Heart left ventricle (tissue), 16 donors: Measurements from ENCODE around the gene SYDE1. TPM values are rescaled to one million over a fixed set of nuclear protein-coding genes. Genes with fewer than 3 reads are reported as not detected.

ENCODE experiments used
- ATAC-seq, 4 donors: fragments of 200-7000 bp; cut with Tn5 transposase; one replicate each; pipeline ENCODE4 v1.9.1; 2020 to 2022; ENCODE audit warnings: moderate library complexity in 4 of 4, mild to moderate bottlenecking in 3 of 4, moderate number of reproducible peaks in 1 of 4
- DNase-seq, 5 donors: peaks; one replicate each; pipeline ENCODE4 v3.0.0-alpha.2; 2020
- H3K27ac ChIP-seq, 12 donors: fragments of 200-600 bp; sonication (generic) in 4 of 12; one replicate each; pipeline versions ENCODE4 v1.5.0 to v1.8.0; 2016 to 2022; ENCODE audit warnings: mild to moderate bottlenecking in 2 of 12
- H3K27me3 ChIP-seq, 9 donors: fragments of 200-600 bp; sonication (generic) in 2 of 9; one replicate each; pipeline versions ENCODE4 v1.5.1 to v1.8.0; 2016 to 2022; ENCODE audit warnings: mild to moderate bottlenecking in 3 of 9
- H3K36me3 ChIP-seq, 9 donors: fragments of 200-600 bp; sonication (generic) in 2 of 9; one replicate each; pipeline versions ENCODE4 v1.5.0 to v1.8.0; 2018 to 2022; ENCODE audit warnings: mild to moderate bottlenecking in 2 of 9
- H3K4me1 ChIP-seq, 12 donors: fragments of 200-600 bp; sonication (generic) in 4 of 12; one replicate each; pipeline versions ENCODE4 v1.5.0 to v1.8.0; 2016 to 2022; ENCODE audit warnings: mild to moderate bottlenecking in 3 of 12
- H3K4me3 ChIP-seq, 12 donors: fragments of 200-600 bp; sonication (generic) in 4 of 12; one replicate each; pipeline versions ENCODE4 v1.5.0 to v1.8.0; 2017 to 2022; ENCODE audit warnings: mild to moderate bottlenecking in 9 of 12, moderate library complexity in 4 of 12
- H3K9me3 ChIP-seq, 12 donors: fragments of 200-600 bp; sonication (generic) in 4 of 12; one replicate each; pipeline versions ENCODE4 v1.5.0 to v1.8.0; 2016 to 2022; ENCODE audit warnings: mild to moderate bottlenecking in 1 of 12
- CTCF ChIP-seq, 12 donors: fragments of 200-600 bp; sonication (generic) in 4 of 12; IDR thresholded peaks; one replicate each; pipeline versions ENCODE4 v1.5.0 to v1.8.0; 2018 to 2022; ENCODE audit warnings: antibody characterized with exemption in 12 of 12, mild to moderate bottlenecking in 5 of 12
- POLR2A ChIP-seq, 2 donors: fragments of 450-650 bp; IDR thresholded peaks; one replicate each; pipeline ENCODE4 v1.6.1; 2017; ENCODE audit warnings: antibody characterized with exemption in 2 of 2, mild to moderate bottlenecking in 2 of 2, moderate library complexity in 2 of 2
- WGBS, 4 donors: extraction: QIAGEN DNeasy Blood & Tissue Kit in 2 of 4; methylation state at CpG; one replicate each; pipeline versions ENCODE4 v1.1.5 to v1.1.7; 2013 to 2018; 5-methylcytosine and 5-hydroxymethylcytosine counted together
- intact Hi-C, 10 donors: fragments of 100-400 bp; cut with DNase I; formaldehyde crosslinking; loops; one replicate each; pipeline versions ENCODE4 v1.11.1 to v1.14.2; 2022
- polyA plus RNA-seq, 2 donors: library from polyadenylated mRNA; stranded (reverse); fragments of 200-250 nt; gene quantifications; one replicate each; pipeline ENCODE4 v1.2.3, GENCODE V29; 2013
- total RNA-seq, 9 donors: library from RNA; depleted of rRNA in 2 of 9; stranded (reverse); fragments of >200 nt in 2 of 9; fragmentation: NEBNext Ultra II Directional in 3 of 9; extraction: Animal tissue kit (Norgen Biotek cat#: 25700) in 3 of 9; gene quantifications; one replicate each; pipeline versions ENCODE4 v1.1.0 to v1.2.4, GENCODE V29; 2016 to 2023
- donor health status: ischemic (EF 13 %, LVEDD 7.1; RV severe dilation, severe dysfunction).
- donor health status: healthy with polysubstance abuse.
- donor health status: DM: no; HTN: yes; CAD: no.
- donor health status: DM: no; HTN: no; CAD: no.
- donor health status: ischemic (EF 25% LVEDD 6.9; RV normal size, moderate dysfunction).
- donor health status: ischemic (EF 25% LVEDD 5.7; RV mildly dilated, moderate dysfunction).
- donor health status: healthy.
- donor health status: DM: yes; HTN: yes; CAD: no.
- donor health status: ischemic (EF 35%, LVEDD 5.7; RV mildly dilated, moderate dysfunction).
- donor health status: nonischemic (EF 11% LVEDD 7.7; RV severe dilation, severe dysfunction).
- donor health status: DM: yes; HTN: yes; CAD: no.
- donor health status: PGD.
- donor health status: ischemic (EF 29% LVEDD 5.4; RV normal size, mild dysfunction).
- donor health status: nonischemic (EF 23%, LVEDD 6.1; RV moderate dilation, normal function).

The SYDE1 gene
- total and polyA plus RNA-seq, 11 donors: 8.0 to 29.6 (median 14.5) TPM

- WGBS, 4 donors: 79 to 88% (median 88%) methylated on average over 10 of the region's 10 CpGs
- peaks cover 0 to 6% (median 0%) of the 10 kb centered on the region in 12 donors for H3K4me1 ChIP-seq
- H3K36me3 ChIP-seq: no peaks in the 10 kb centered on the region
- ATAC-seq (no peak), DNase-seq (no peak)
- H3K9me3 ChIP-seq: peaks cover 0 to 11% (median 2%) of the 10 kb centered on the region in 12 donors
- H3K4me3 ChIP-seq: no peak overlapping the region
- no peak overlapping the region for H3K27ac ChIP-seq
- TF ChIP-seq POLR2A (IDR thresholded peaks at IDR 0.05) (no peak), CTCF (IDR thresholded peaks at IDR 0.05) (no peak)
- no peaks in the 10 kb centered on the region for H3K27me3 ChIP-seq
- intact Hi-C loops: no loop called here
Observed at GRCh38 chr19:15098460-15098859, 8.7 kb upstream of the SYDE1 start.

- DNase-seq (no peak), ATAC-seq (no peak)
- 88 to 97% (median 95%) methylated on average over 3 of the region's 3 CpGs for WGBS, 4 donors
- peaks cover 0 to 6% (median 0%) of the 10 kb centered on the region in 12 donors for H3K4me1 ChIP-seq
- TF ChIP-seq POLR2A (IDR thresholded peaks at IDR 0.05) (no peak), CTCF (IDR thresholded peaks at IDR 0.05) (no peak)
- H3K9me3 ChIP-seq: peaks cover 0 to 17% (median 8%) of the 10 kb centered on the region in 12 donors
- H3K27me3 ChIP-seq: no peaks in the 10 kb centered on the region
- H3K27ac ChIP-seq: no peak overlapping the region
- no peaks in the 10 kb centered on the region for H3K36me3 ChIP-seq
- H3K4me3 ChIP-seq: no peak overlapping the region
- intact Hi-C loops: no loop called here
Observed at GRCh38 chr19:15099017-15099582, 8.1 kb upstream of the SYDE1 start.

GRCh38 chr19:15101479-15102082 is 5.6 kb upstream of the SYDE1 start:
- Histone ChIP-seq H3K36me3 (no peaks in the 10 kb centered on the region), H3K27ac (no peak overlapping the region), H3K9me3 (peaks cover 0 to 25% (median 11%) of the 10 kb centered on the region in 12 donors), H3K4me1 (peaks cover 0 to 6% (median under 1%) of the 10 kb centered on the region in 12 donors), H3K27me3 (no peaks in the 10 kb centered on the region), H3K4me3 (no peak overlapping the region)
- DNase-seq (no peak), ATAC-seq (peak in 3 of 4 donors; percentile 53 to 75 (median 71))
- 61 to 67% (median 62%) methylated on average over 3 of the region's 3 CpGs for WGBS, 4 donors
- intact Hi-C loops: loop anchor here in 7 of 10 donors (2.0 to 10.0 kb wide), 7 partner anchors 46 to 163 kb away; no protein-coding TSS in a partner anchor
- TF ChIP-seq CTCF (IDR thresholded peaks at IDR 0.05) (peak; percentile 63 to 79 (median 70)), POLR2A (IDR thresholded peaks at IDR 0.05) (no peak)

- H3K9me3 ChIP-seq: peaks cover 0 to 25% (median 11%) of the 10 kb centered on the region in 12 donors
- no peak for ATAC-seq
- no peak for DNase-seq
- peaks cover 0 to 19% (median 8%) of the 10 kb centered on the region in 12 donors for H3K4me1 ChIP-seq
- no peak overlapping the region for H3K27ac ChIP-seq
- WGBS, 4 donors: 86 to 96% (median 92%) methylated on average over 1 of the region's 1 CpG
- TF ChIP-seq POLR2A (IDR thresholded peaks at IDR 0.05) (no peak), CTCF (IDR thresholded peaks at IDR 0.05) (no peak)
- peaks cover 0 to 4% (median 0%) of the 10 kb centered on the region in 9 donors for H3K36me3 ChIP-seq
- H3K4me3 ChIP-seq: no peak overlapping the region
- H3K27me3 ChIP-seq: peaks cover 0 to 11% (median 0%) of the 10 kb centered on the region in 9 donors
- intact Hi-C loops: loop anchor here in 4 of 10 donors (5.0 to 10.0 kb wide), 4 partner anchors 43 to 161 kb away; no protein-coding TSS in a partner anchor
Observed at GRCh38 chr19:15104003-15104402, 3.2 kb upstream of the SYDE1 start.
